Measurements from ENCODE around the gene TMEM63A.
"Not testable (repeated sequence)": the region's sequence is repeated elsewhere in the genome, so short reads cannot be mapped to it uniquely, and the experiment has no call there.

TMEM63A gene

DNA sequence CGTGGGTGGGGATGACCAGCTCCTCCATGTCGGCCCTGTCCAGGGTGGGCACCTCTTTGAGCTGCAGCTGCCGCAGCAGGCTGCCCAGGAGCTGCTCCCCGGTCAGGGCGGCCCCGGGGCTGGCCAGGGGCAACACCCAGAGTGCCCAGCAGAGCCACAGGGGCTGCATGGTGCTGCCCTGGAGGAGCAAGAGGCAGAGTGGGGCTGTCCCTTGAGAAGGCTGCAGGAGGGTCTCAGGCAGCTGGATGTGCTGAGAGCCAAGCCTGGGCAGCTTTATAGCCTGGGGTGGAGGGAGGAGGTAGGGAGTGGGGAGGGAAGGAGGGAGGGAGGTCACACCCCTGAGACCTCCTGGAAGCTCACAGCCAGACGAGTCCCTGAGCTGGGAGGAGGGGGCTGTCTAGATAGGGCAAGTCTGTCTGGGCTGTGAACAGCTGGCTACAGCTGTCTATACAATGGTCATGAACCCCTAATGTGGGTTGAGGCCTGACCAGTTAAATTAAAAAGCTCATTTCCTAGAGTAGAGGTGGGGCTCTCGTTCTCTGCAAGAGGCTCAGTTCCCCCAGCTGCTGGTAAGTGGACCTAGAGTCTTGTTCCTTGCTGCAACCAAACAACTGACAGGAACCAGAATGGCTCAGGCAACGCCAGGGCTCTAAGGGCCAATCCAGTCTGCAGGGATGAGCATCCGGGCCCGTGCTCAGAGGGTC lies 6.9 kb upstream of the TMEM63A start, which contains the start of gene LEFTY1:
TSS of gene LEFTY1 (minus strand) at position 249 of the 704 bp plus-strand sequence. CDS start at position 169, 80 bp downstream.
- H3K4me2 ChIP-seq (ENCODE audit: low read length) = peak within 1 kb of the TSS; percentile 19
- H3K27ac ChIP-seq (ENCODE audit: low read depth, low read length) = peak within 1 kb of the TSS; percentile 26
- peak within 1 kb of the TSS; percentile 91 for H2AK5ac ChIP-seq (ENCODE audit: low read length)
- no peaks in the 10 kb centered on the region for H3K79me2 ChIP-seq (ENCODE audit: control insufficient read depth, insufficient read depth, low read length)
- H4K8ac ChIP-seq (ENCODE audit: low read depth, low read length) = no peak within 1 kb of the TSS
- H3K27me3 ChIP-seq (ENCODE audit: insufficient read depth, low read length, poor library complexity) = no peaks in the 10 kb centered on the region
- peak within 1 kb of the TSS; percentile 33 for H4K5ac ChIP-seq (ENCODE audit: low read length)
- peak within 1 kb of the TSS; percentile 91 for H2BK5ac ChIP-seq (ENCODE audit: low read length)
- H3K4ac ChIP-seq (ENCODE audit: low read depth, low read length) = peak within 1 kb of the TSS; percentile 73
- H2BK120ac ChIP-seq (ENCODE audit: low read depth, low read length) = peak within 1 kb of the TSS; percentile 2
- H3K36me3 ChIP-seq (ENCODE audit: control insufficient read depth, insufficient read depth, low read length) = peaks cover 1% of the 10 kb centered on the region
- peak within 1 kb of the TSS; percentile 5 for H3K4me3 ChIP-seq (ENCODE audit: low read length)
- H3K4me1 ChIP-seq (ENCODE audit: control insufficient read depth, low read depth, low read length) = peaks cover 16% of the 10 kb centered on the region
- peak within 1 kb of the TSS; percentile 64 for H3K9ac ChIP-seq (ENCODE audit: low read length)
- no CpG with 5 or more reads among the region's 11 CpGs for WGBS (ENCODE audit: extremely low coverage, insufficient coverage, low lambda C conversion rate)
- H2BK15ac ChIP-seq (replicated peaks; ENCODE audit: low read depth) = no peak within 1 kb of the TSS
- no peaks in the 10 kb centered on the region for H3K79me1 ChIP-seq (ENCODE audit: low read length)
- DNase-seq = peak; percentile 82
- no peak within 1 kb of the TSS for H3K23ac ChIP-seq (ENCODE audit: low read length)
- H3K18ac ChIP-seq (ENCODE audit: low read length) = peak within 1 kb of the TSS; percentile 29
- peak within 1 kb of the TSS; percentile 80 for H3K56ac ChIP-seq (ENCODE audit: low read length)

DNA sequence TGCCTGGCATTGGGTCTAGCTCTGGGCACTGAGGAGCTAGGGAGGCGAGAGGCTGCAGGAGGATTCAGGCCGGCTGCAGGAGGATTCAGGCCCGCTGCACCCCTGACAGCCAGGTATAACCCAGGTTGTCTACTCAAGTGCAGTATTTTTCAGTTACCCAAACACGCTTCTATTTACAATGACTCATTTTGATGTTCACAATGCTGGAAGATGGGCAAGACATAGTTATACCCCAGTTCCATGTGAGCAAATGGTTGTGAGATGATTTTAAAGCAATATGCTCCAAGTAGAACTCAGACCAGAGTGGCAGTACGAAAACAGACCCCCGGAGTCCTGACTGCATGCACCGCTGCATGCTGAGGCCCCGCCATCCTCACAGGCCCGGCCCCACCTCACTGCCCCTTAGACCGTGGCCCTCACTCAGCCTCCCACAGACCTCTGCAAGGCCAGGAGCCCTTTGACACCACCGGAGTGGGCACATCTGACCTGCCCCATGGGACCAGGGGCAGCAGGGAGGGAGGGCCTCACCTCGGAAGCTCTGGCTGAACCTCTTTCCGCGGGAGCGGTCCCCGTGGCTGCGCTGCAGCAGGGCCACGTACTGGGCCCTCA lies 6.2 kb upstream of the TMEM63A start:
- H3K18ac ChIP-seq (ENCODE audit: low read length) = peak overlapping the region; percentile 19
- no CpG with 5 or more reads among the region's 18 CpGs for WGBS (ENCODE audit: extremely low coverage, insufficient coverage, low lambda C conversion rate)
- H3K4me3 ChIP-seq (ENCODE audit: low read length) = peak overlapping the region; percentile 5
- no peak overlapping the region for H2BK5ac ChIP-seq (ENCODE audit: low read length)
- peak overlapping the region; percentile 64 for H3K9ac ChIP-seq (ENCODE audit: low read length)
- H3K4me2 ChIP-seq (ENCODE audit: low read length) = peak overlapping the region; percentile 19
- H2BK15ac ChIP-seq (replicated peaks; ENCODE audit: low read depth) = no peak overlapping the region
- H3K27me3 ChIP-seq (ENCODE audit: insufficient read depth, low read length, poor library complexity) = no peaks in the 10 kb centered on the region
- no peak overlapping the region for H3K23ac ChIP-seq (ENCODE audit: low read length)
- no peak overlapping the region for H4K8ac ChIP-seq (ENCODE audit: low read depth, low read length)
- H3K4ac ChIP-seq (ENCODE audit: low read depth, low read length) = peak overlapping the region; percentile 1
- H4K5ac ChIP-seq (ENCODE audit: low read length) = no peak overlapping the region
- peaks cover 16% of the 10 kb centered on the region for H3K4me1 ChIP-seq (ENCODE audit: control insufficient read depth, low read depth, low read length)
- H3K27ac ChIP-seq (ENCODE audit: low read depth, low read length) = peak overlapping the region; percentile 26
- H3K79me2 ChIP-seq (ENCODE audit: control insufficient read depth, insufficient read depth, low read length) = no peaks in the 10 kb centered on the region
- H3K79me1 ChIP-seq (ENCODE audit: low read length) = no peaks in the 10 kb centered on the region
- H2BK120ac ChIP-seq (ENCODE audit: low read depth, low read length) = no peak overlapping the region
- DNase-seq = no peak
- no peak overlapping the region for H2AK5ac ChIP-seq (ENCODE audit: low read length)
- peaks cover 1% of the 10 kb centered on the region for H3K36me3 ChIP-seq (ENCODE audit: control insufficient read depth, insufficient read depth, low read length)
- peak overlapping the region; percentile 80 for H3K56ac ChIP-seq (ENCODE audit: low read length)

DNA sequence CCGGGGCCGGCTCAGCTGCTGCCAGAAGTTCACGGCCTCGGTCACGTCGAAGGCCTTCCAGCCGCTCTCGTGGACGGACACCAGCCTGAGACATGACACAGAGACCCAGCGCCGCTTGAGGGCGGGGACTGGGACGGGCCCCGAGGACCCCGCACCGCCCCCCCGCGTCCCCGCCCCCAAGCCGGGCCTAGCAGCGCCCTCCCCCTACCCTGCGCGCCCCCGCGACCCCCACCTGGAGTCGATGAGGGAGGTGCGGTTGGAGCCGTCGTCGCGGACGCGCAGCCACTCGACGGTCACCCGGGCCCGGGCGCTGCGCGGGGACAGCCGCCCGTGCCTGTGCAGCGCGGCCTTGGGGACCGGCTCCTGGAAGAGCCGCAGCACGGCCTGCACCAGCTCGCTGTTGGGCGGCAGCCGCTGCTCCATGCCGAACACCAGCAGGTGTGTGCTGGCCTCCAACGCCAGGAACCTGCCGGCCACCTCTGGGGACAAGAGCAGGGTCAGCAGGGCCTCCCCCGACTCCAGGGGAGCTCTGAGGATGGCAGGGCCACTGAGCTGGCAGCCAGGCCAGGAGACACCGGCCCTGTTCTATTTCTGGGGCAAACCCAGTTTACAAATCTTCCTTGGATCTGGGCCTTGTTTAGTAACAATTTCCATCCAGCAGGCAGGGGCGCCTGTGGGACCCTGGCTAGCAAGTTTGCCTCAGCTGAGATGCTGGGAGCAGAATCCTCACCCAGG lies 5.5 kb upstream of the TMEM63A start:
- H2AK5ac ChIP-seq (ENCODE audit: low read length); H3K79me1 ChIP-seq (ENCODE audit: low read length); H3K27ac ChIP-seq (ENCODE audit: low read depth, low read length); H3K36me3 ChIP-seq (ENCODE audit: control insufficient read depth, insufficient read depth, low read length); H4K8ac ChIP-seq (ENCODE audit: low read depth, low read length); H3K23ac ChIP-seq (ENCODE audit: low read length); H3K79me2 ChIP-seq (ENCODE audit: control insufficient read depth, insufficient read depth, low read length); H3K4ac ChIP-seq (ENCODE audit: low read depth, low read length); H2BK15ac ChIP-seq (replicated peaks; ENCODE audit: low read depth); H2BK120ac ChIP-seq (ENCODE audit: low read depth, low read length); H4K5ac ChIP-seq (ENCODE audit: low read length); H3K18ac ChIP-seq (ENCODE audit: low read length); H3K27me3 ChIP-seq (ENCODE audit: insufficient read depth, low read length, poor library complexity); H2BK5ac ChIP-seq (ENCODE audit: low read length); DNase-seq; H3K4me2 ChIP-seq (ENCODE audit: low read length): not testable (repeated sequence)
- Histone ChIP-seq H3K4me1 (ENCODE audit: control insufficient read depth, low read depth, low read length) (peaks cover 16% of the 10 kb centered on the region), H3K56ac (ENCODE audit: low read length) (peak overlapping the region; percentile 80), H3K9ac (ENCODE audit: low read length) (peak overlapping the region; percentile 64), H3K4me3 (ENCODE audit: low read length) (peak overlapping the region; percentile 5)
- no CpG with 5 or more reads among the region's 56 CpGs for WGBS (ENCODE audit: extremely low coverage, insufficient coverage, low lambda C conversion rate)

DNA sequence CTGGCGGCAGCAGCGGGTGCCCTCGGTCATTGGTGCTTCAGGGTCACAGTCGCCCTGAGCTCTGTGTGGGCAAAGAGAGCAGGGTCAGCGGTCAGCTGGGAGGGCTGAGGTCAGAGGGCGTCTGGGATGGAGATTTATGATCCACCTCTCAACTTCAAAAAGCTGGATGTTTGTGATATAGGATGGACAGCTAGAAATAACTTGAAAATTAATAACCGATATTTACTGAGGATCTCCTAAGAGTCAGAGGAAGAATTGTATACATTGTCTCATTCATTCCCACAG lies 4.8 kb upstream of the TMEM63A start:
- peak overlapping the region; percentile 38 for H3K9ac ChIP-seq (ENCODE audit: low read length)
- no peak overlapping the region for H3K4ac ChIP-seq (ENCODE audit: low read depth, low read length)
- H3K4me3 ChIP-seq (ENCODE audit: low read length) = no peak overlapping the region
- H3K56ac ChIP-seq (ENCODE audit: low read length) = peak overlapping the region; percentile 15
- no peaks in the 10 kb centered on the region for H3K27me3 ChIP-seq (ENCODE audit: insufficient read depth, low read length, poor library complexity)
- H3K27ac ChIP-seq (ENCODE audit: low read depth, low read length) = no peak overlapping the region
- no peak overlapping the region for H3K18ac ChIP-seq (ENCODE audit: low read length)
- peaks cover 16% of the 10 kb centered on the region for H3K4me1 ChIP-seq (ENCODE audit: control insufficient read depth, low read depth, low read length)
- no peak overlapping the region for H2BK15ac ChIP-seq (replicated peaks; ENCODE audit: low read depth)
- no peak overlapping the region for H4K8ac ChIP-seq (ENCODE audit: low read depth, low read length)
- DNase-seq = no peak
- no peak overlapping the region for H3K4me2 ChIP-seq (ENCODE audit: low read length)
- no peak overlapping the region for H2AK5ac ChIP-seq (ENCODE audit: low read length)
- H3K23ac ChIP-seq (ENCODE audit: low read length) = no peak overlapping the region
- no peaks in the 10 kb centered on the region for H3K79me2 ChIP-seq (ENCODE audit: control insufficient read depth, insufficient read depth, low read length)
- H2BK5ac ChIP-seq (ENCODE audit: low read length) = no peak overlapping the region
- no peak overlapping the region for H4K5ac ChIP-seq (ENCODE audit: low read length)
- no peaks in the 10 kb centered on the region for H3K79me1 ChIP-seq (ENCODE audit: low read length)
- WGBS (ENCODE audit: extremely low coverage, insufficient coverage, low lambda C conversion rate) = no CpG with 5 or more reads among the region's 7 CpGs
- no peak overlapping the region for H2BK120ac ChIP-seq (ENCODE audit: low read depth, low read length)
- peaks cover 1% of the 10 kb centered on the region for H3K36me3 ChIP-seq (ENCODE audit: control insufficient read depth, insufficient read depth, low read length)

DNA sequence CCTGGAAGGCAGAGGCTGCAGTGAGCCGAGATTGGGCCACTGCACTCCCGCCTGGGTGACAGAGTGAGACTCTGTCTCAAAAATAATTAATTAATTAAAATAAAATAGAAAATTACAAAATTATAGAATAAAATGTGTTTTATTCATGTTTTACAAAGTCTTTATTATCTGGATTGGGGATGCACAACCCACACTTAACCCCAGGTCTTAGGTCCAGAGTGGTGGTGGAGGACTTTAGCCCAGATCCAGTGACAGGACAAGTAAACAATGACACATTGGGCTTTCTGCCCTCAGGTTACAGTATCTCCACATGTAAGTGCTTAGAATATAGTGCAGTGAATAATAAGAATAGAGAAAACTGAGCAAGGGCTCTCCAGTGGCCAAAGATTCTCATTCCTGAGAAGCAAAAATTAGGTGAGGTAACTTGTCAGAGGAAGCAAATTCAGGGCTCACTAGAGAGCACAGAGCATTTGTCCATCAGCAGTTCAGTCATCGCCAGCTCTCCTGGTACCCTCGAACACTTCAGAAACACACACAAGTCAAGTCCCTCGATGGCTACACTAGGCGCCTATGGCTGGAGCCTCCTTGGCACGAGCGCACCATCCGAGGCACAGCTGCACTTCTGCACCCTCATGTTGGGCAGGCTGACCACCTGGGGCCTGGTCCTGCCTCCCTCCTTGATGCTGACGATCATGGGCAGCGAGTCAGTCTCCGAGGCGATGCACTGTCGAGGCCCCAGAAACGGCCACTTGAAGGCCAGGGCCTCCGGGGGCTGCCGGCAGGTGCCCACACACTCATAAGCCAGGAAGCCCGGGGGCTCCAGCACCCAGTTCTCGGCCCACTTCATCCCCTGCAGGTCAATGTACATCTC lies 4.2 kb upstream of the TMEM63A start:
- Histone ChIP-seq H3K4ac (ENCODE audit: low read depth, low read length) (no peak overlapping the region), H3K36me3 (ENCODE audit: control insufficient read depth, insufficient read depth, low read length) (peaks cover 1% of the 10 kb centered on the region), H3K56ac (ENCODE audit: low read length) (peak overlapping the region; percentile 1), H3K23ac (ENCODE audit: low read length) (no peak overlapping the region), H3K18ac (ENCODE audit: low read length) (no peak overlapping the region), H3K27me3 (ENCODE audit: insufficient read depth, low read length, poor library complexity) (no peaks in the 10 kb centered on the region), H3K4me3 (ENCODE audit: low read length) (no peak overlapping the region), H2BK5ac (ENCODE audit: low read length) (no peak overlapping the region), H3K4me2 (ENCODE audit: low read length) (no peak overlapping the region), H3K9ac (ENCODE audit: low read length) (no peak overlapping the region), H3K4me1 (ENCODE audit: control insufficient read depth, low read depth, low read length) (peaks cover 16% of the 10 kb centered on the region), H3K79me2 (ENCODE audit: control insufficient read depth, insufficient read depth, low read length) (peaks cover 1% of the 10 kb centered on the region), H2AK5ac (ENCODE audit: low read length) (no peak overlapping the region), H2BK15ac (replicated peaks; ENCODE audit: low read depth) (no peak overlapping the region), H3K79me1 (ENCODE audit: low read length) (peaks cover under 1% of the 10 kb centered on the region), H4K8ac (ENCODE audit: low read depth, low read length) (no peak overlapping the region), H2BK120ac (ENCODE audit: low read depth, low read length) (no peak overlapping the region), H4K5ac (ENCODE audit: low read length) (no peak overlapping the region), H3K27ac (ENCODE audit: low read depth, low read length) (no peak overlapping the region)
- no peak for DNase-seq
- WGBS (ENCODE audit: extremely low coverage, insufficient coverage, low lambda C conversion rate) = no CpG with 5 or more reads among the region's 19 CpGs

Data from mesendoderm (in vitro differentiated cells).